HL-60 (cell line): ENCODE results near the gene GVQW3.

Experiments
- DNase-seq, 2 experiments: peaks; one replicate each; pipeline ENCODE4 v3.0.0-alpha.2; 2010 to 2020; ENCODE audit warnings: low read depth in 1 of 2, low spot score in 1 of 2
- H3K27ac ChIP-seq: fragments of 250-450 bp; sonication (Bioruptor Pico); replicated peaks from 2 replicates; pipeline ENCODE4 v1.5.1; 2020; ENCODE audit warnings: mild to moderate bottlenecking, moderate library complexity
- H3K27me3 ChIP-seq: fragments of 250-450 bp; sonication (Bioruptor Pico); 2 replicates; pipeline ENCODE4 v1.5.1; 2021; ENCODE audit warnings: mild to moderate bottlenecking, moderate library complexity; ENCODE audit not compliant: insufficient read depth, poor library complexity, severe bottlenecking
- H3K4me3 ChIP-seq: replicated peaks from 2 replicates; pipeline ENCODE4 v1.5.1; 2011; ENCODE audit warnings: mild to moderate bottlenecking, control low read depth, low read length; ENCODE audit not compliant: insufficient read depth
- CTCF ChIP-seq: IDR thresholded peaks from one replicate; pipeline ENCODE4 v1.5.1; 2011; ENCODE audit warnings: low read length, control low read depth, inconsistent platforms; ENCODE audit not compliant: insufficient read depth
- GABPA ChIP-seq: IDR thresholded peaks from 2 replicates; pipeline ENCODE4 v1.6.1; 2012; ENCODE audit warnings: low read depth
- POLR2AphosphoS5 ChIP-seq: IDR thresholded peaks from 2 replicates; pipeline ENCODE4 v1.6.1; 2012; ENCODE audit warnings: low read depth
- REST ChIP-seq: IDR thresholded peaks from 2 replicates; pipeline ENCODE4 v1.6.1; 2012; ENCODE audit warnings: low read depth; ENCODE audit not compliant: insufficient replicate concordance
- SPI1 ChIP-seq: IDR thresholded peaks from 2 replicates; pipeline ENCODE4 v1.6.1; 2012; ENCODE audit warnings: low read depth, mild to moderate bottlenecking, borderline replicate concordance

Gene GVQW3

DNA sequence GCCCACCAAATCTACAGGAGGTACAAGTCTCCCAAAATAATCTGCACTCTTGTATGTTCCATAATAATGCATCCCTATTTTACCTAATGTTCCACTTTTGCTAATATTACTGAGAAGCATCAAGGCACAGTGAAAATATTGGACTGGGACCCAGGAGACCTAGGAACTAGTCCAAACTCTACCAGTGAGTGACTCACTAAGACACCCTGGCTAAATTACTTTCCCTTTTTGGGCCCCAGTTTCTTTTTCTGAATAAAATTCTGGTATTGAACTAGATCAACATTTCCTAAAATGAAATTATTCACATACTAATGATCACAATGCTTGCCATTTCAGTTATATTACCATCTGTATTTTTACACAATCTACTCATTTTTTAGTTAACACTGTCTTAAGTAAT lies 19.7 kb upstream of the GVQW3 start:
- H3K27me3 ChIP-seq, result no peaks in the 10 kb centered on the region
- no peak overlapping the region for H3K27ac ChIP-seq
- TF ChIP-seq REST (no peak), GABPA (no peak), POLR2AphosphoS5 (no peak), CTCF (no peak), SPI1 (no peak)
- no peak overlapping the region for H3K4me3 ChIP-seq
- DNase-seq, result no peak

DNA sequence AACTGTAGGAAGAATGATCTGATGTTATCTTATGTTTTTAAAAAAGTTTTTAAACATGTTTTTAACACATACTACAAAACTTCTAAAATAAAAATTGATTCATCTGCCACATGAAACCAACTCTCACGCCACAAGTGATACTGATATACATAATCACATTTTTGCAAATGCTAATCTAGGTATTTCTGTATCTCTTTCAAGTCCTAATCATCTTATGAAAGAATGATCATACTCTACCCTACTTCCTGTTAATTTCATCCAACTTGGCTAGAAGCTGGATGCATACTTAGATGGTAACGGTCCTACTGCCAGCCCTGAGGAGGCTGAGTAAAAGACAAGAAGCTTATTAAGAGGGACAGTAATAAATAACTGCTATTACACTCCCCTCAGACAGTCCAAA lies 19.3 kb upstream of the GVQW3 start:
- no peaks in the 10 kb centered on the region for H3K27me3 ChIP-seq
- no peak for DNase-seq

GRCh38 chr11:76362716-76363115 lies 18.4 kb upstream of the GVQW3 start:
- TF ChIP-seq REST, result no peak
- H3K27ac ChIP-seq, result no peak overlapping the region
- DNase-seq, result no peak
- H3K27me3 ChIP-seq, result no peaks in the 10 kb centered on the region
- no peak overlapping the region for H3K4me3 ChIP-seq

More for the DNA sequence above, 19.3 kb upstream of the GVQW3 start:
- TF ChIP-seq CTCF (no peak), REST (no peak), POLR2AphosphoS5 (no peak), SPI1 (no peak), GABPA (no peak)
- no peak overlapping the region for H3K4me3 ChIP-seq
- H3K27ac ChIP-seq, result no peak overlapping the region

GRCh38 chr11:76365038-76365679 lies 16.0 kb upstream of the GVQW3 start:
- DNase-seq, result no peak
- H3K27me3 ChIP-seq, result no peaks in the 10 kb centered on the region
- no peak overlapping the region for H3K4me3 ChIP-seq
- no peak for TF ChIP-seq GABPA
- TF ChIP-seq CTCF, result no peak
- no peak for TF ChIP-seq POLR2AphosphoS5
- no peak for TF ChIP-seq SPI1
- no peak for TF ChIP-seq REST
- H3K27ac ChIP-seq, result no peak overlapping the region
